ENCODE results near the gene PRR36.
A peak's percentile ranks its signal among the peaks of the same experiment; 100 is the strongest.

The PRR36 gene

DNA sequence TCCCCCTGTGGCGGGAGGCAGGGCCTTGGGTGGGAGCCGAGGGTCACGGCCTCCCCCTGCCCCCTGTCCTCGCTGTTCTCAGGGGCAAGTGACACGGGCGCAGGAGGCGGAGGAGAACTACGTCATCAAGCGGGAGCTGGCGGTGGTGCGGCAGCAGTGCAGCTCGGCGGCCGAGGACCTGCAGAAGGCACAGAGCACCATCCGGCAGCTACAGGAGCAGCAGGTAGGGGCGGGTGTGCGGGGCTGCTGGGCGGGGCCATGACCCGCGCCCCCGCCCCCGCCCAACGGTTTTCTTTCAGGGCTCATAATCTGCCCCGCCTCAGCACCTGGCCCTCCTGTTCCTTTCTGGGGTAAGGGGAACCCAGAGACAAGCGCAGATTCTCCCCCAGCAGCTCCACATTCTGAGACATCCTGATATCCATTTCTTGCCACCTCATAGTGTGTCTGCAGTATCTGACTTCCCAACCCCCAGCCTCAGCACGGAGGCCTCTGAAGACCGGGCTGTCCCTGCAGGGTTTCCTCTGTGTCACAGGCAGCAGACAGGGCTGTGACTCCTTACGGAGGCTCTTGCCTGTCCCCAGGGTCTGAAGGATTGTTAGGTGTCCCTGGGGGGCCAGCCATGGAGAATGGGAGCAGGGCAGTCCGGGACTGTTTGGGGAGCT is 15.9 kb downstream of the PRR36 start:
- DNase-seq, result no peak

DNA sequence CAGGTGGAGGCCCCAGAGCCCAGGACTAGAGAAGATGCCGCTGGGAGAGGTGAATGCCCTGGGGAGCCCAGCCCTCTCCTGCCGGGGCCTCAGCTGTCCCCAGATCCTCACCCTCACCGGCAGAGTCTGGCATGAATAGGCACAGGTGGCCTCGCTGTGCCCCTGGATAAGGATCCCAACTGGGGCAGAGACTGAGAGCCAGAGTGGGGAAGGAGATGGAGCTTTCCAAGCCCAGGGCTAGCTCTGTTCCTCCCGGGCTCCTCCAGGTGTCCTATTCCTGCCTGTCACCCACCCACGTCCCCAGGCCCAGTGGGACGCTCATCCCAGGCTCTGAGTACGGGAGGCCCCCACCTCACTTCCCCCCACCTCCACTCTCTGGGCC is 16.5 kb downstream of the PRR36 start:
- no peak for DNase-seq

DNA sequence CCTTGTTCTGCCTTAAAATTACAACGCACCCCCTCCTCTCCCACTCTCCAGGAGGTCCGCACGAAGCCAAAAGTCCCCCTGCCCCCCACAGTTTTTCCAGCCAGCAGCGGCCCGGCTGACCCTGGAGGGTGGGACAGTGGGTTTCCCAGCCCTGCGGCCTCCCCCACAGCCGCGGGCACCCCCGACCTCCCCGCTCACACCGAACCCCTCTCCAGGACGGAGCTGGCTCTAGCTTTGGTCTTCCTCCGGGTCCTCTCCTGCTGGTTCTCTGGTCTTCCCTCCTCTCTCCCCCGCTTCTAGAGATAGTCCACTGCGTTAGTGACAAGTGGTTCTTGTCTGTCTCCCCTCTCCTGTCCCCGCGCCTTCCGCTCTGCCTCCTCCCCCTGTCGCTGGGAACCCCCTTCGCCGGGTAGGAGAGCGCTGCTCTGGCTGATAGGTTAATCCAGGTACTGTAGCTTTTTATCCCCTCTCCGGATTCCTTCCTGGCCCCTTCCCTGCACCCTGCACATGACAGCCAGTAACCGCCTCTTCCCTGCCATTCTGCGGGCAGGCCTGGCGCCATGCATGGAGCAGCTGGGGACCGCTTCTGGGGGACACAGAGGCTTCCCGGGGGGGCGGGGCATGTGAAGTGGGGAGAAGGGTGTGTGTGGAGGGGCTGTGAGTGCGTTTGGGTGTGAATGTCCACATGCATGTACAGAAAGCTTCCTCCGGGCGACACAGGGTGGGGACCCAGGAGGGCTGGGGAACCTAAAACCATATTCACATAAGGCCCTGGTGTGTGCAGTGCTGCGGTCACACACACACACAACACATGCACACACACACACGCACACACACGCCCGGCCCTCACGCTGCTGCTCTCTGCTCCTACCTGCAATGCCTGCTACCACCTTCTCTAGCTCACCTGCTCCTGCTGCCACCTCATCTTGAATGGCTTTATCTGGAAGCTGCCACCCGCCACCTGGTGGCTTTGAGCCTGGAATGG is 17.2 kb downstream of the PRR36 start:
- no peak for DNase-seq

DNA sequence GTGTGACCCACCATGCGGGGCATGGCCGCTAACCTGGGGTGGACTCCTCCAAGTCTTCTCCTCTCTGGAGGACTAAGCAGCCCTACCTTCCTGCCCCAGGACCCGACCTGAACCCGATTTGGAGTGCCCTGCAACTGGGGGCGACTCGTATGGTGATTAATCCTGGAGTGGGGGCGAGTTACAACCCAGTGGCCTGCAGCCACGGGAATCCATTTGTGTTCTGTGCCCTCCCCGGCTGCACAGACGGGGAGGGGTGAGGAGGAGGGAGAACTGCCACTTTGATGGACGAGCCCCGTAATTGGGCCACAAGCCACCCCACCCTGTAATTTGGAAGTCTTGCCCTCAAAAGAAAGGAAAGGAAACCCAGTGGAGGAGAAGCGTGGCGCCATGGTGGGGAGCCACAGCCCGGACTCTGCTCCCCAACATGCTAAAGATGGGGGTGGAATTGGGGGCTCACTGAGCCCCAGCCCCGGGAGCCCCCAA is 18.0 kb downstream of the PRR36 start:
- DNase-seq, result no peak

DNA sequence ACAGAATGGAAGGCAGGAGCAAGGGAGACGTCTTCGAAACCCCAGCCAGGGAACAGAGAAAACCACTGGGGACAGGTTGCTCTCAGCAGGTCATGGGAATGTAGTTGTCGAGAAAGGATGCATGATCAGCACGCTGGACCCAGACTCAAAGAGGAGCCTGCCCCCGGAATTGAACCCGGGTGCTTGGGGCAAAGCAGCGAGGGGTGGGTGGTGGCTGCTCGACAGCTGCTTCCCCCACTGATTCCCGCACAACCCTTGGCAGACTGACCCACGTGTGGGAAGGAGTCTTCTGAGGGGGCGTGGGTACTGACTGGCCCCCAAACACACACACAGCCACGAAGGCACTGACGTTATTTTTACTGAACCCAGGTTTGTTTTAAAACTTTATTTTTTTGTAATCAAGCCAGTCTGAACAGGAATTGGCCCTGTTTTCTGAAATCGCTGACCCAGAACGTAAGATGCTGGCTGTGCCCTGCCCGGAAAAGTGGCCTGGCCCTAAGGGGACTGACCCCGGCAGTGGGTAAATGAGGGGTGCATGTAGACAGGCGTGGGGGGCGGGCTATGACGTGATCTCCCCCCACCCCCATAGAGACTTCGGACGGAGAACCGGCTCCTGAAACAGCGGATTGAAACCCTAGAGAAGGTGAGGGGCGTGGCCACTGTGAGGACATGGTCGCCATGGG is 18.6 kb downstream of the PRR36 start:
- no peak for DNase-seq

DNA sequence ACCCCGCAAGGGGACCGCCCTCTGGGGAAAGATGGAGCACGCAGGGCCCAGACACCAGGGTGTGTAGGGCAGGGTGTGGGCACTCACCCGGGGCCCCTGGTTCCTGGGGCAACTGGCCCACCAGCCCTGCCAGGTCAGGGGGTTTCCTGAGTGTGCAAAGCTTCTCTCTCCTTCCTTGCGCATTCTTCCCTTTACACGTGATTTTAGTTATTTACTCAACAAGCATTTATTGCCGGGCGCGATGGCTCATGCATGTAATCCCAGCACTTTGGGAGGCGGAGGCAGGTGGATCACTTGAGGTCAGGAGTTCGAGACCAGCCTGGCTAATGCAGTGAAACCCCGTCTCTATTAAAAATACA is 20.4 kb downstream of the PRR36 start:
- no peak for DNase-seq

DNA sequence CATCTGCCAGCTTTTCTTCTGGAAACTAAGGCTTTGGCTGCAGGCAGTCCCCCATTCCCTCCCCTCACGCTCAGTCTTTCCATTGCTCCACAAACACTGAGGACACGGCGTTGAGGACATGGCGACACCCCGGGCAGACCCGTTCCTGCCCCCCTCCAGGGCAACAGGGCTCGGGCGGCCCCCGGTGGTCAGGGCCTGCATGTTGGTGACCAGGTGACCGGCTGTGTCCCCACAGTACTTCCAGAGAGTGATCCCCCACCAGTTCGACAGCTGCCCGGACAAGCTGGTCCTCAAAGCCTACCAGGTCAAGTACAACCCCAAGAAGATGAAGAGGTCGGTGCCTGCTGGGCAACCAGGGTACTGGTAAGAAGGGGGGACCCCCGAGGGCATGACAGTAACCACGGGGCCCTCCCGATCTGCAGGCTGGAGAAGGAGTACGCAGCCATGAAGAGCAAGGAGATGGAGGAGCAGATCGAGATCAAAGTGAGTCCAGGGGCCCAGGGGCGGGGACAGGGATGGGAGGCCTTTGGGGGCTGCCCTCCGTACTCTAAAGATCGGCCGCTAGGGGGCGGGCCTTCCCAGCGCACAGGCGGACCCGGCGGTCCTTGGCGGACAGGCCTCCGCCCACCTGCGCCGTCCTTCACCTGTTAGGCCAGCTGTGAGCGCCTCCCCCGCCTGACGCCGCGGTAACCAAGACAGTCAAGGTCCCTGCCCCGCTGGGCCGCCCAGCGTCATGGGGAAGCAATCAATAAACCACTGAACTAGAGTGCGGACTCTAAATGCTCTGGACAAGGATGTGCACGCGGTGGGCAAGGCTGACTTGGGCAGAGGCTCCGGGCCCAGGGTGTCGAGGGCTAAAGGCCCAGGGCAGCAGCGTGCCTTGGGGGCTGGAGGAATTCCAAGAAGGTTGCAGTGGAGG is 21.1 kb downstream of the PRR36 start:
- DNase-seq, result peak; percentile 71

DNA sequence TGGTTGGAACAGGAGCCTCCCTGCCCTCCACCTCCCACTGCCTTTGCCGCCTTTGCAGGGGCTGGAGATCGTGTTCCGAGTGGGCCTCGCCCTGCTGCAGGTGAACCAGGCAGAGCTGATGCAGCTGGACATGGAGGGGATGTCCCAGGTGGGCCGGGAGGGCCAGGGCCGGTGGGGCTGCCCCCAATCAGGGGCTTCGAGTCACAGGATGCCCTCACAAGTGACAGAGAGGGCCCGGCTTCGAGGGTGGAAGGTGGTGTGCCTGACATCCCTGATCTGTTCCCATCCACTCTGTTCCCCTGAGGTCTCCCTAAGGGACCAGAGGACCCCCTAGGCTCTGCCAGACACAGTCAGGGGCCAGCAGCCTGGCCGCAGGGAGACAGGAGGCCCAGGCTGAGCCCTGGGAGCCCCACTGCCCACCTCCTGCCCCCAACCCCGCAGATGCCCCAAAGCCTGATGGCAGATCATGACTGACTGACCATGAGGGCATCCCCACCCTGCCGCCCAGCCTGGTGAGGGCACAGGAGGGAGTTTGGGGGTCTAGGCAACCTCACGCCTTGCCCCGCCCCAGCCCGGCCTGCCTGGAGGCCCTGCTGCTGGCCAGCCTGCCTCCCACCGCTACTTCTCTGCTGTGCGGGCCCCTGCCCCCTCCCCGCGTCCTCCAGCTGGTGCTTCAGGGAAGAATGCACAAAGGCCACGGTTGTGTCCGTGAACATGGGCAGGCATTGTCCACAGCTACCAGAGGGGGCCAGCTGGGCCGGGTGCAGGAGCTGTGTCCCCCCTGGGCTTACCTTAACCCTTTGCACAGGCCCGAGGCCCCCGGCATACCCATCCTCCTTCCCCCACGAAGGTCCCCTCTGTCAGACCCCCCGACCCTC is 22.3 kb downstream of the PRR36 start:
- no peak for DNase-seq

DNA sequence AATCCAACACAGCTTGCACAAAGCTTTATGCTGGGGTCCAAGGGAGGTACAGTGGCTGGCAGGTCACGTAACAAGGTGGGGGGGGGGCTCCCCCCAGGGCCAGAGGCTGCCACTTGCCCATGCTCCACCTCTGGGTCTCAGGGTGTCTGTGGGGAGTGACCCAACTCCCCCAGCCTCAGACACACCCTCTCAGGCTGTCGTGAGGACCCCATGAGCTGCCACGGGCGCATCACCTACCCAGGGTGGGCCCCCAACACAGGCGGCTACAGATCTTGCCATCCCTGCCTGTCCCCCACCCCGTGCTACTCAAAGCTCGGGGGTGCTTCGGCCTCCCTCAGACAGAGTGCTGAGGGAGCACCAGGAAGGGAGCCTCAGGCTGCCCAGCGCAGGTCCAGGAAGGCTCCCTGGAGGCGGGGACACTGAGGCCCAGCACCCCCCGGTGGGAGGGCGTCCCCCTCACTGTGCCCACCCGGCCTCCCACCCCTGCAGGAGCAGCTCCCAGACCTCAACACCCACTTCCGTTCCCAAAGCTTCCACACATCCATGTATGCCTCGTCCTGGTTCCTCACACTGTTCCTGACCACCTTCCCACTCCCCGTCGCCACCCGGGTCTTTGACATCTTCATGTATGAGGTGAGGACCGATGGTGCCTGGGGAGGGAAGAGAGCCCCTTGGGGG is 23.1 kb downstream of the PRR36 start:
- no peak for DNase-seq

DNA sequence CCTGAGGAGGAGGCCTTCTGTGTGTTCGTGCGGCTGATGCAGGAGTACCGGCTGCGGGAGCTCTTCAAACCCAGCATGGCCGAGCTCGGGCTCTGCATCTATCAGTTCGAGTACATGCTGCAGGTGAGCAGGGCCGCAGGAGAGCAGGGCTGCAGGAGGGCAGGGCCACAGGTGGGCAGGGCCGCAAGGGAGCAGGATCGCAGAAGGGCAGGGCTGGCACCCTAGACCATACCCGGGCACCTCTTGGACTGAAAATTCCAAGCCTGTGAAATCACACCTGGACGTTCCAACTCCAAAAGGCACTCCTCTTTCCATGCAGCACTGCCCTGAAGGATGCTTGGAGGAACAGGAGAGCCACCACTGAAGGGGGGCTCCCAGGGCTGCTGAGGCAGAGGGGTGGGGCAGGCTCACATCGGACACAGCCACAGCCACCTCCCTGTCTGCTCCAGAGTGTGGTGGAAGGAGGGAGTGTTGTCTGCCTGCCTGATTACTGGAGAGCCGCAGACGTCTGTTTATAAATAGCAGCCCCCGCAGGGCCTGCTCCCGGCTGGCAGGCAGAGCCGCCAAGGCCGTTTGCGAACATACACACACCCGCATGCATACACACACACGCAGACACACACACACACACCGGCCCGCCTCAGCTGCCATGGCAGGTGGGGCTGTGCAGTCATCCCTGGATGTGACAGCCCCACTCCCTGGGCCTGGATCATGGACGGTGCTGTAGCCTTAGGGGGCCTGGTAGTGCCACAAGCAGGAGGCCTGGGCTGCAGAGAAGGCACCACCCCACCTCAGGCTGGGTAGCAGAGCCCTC is 24.0 kb downstream of the PRR36 start:
- no peak for DNase-seq

DNA sequence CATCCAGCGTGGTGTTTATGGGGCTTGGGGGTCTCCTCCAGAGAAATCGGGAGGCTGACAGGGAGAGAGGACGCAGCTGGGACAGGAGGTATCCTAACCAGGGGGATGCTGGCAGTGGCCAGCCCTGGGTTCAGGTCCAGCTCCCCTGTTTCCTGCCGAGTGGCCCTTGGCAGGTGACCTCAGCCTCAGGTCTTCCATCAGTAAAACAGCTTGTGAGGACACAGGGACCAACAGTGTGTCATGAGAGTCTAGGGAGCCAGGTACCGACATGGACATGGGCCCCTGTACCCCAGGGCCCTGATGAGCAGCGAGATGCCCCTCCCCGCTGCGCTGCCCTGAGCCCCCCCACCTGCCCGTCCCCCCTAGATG is 24.6 kb downstream of the PRR36 start:
- no peak for DNase-seq

DNA sequence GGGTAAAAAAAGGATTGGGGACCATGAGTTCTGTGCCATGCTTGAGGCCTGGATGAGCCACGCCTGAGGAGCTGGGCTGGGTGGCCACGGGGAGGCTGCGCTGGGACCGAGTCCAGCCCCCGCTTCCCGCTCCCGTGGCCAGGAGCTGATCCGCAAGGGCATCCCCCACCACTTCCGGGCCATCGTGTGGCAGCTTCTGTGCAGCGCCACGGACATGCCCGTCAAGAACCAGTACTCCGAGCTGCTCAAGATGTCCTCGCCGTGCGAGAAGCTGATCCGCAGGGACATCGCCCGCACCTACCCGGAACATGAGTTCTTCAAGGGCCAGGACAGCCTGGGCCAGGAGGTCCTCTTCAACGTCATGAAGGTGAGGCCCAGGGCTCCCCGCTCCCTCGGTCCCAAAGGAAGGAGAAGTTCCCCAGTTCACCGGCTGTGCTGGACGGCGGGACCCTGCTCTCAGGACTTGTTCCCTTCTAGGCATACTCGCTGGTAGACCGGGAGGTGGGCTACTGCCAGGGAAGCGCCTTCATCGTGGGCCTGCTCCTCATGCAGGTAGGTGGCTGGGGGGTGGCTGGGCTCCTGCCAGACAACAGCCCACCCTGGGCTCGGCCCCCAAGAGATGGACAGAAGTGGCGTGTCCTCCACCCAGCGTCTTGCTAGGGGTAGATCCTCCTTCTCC is 25.3 kb downstream of the PRR36 start:
- DNase-seq, result no peak

DNA sequence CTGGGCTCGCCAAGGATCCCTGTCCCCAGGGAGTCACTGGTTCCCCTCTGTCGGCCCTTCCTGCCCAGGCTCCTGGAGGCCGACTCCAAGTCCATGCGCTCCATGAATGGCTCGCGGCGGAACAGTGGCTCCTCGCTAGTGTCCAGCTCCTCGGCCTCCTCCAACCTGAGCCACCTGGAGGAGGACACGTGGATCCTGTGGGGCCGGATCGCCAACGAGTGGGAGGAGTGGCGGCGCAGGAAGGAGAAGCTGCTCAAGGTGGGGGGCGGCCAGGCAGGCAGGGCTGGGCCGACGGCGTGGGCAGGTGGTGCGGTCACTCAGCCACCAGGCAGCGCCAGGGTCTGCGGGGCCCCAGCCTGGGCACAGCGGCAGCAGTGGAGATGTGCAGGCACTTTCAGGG is 26.5 kb downstream of the PRR36 start:
- no peak for DNase-seq

DNA sequence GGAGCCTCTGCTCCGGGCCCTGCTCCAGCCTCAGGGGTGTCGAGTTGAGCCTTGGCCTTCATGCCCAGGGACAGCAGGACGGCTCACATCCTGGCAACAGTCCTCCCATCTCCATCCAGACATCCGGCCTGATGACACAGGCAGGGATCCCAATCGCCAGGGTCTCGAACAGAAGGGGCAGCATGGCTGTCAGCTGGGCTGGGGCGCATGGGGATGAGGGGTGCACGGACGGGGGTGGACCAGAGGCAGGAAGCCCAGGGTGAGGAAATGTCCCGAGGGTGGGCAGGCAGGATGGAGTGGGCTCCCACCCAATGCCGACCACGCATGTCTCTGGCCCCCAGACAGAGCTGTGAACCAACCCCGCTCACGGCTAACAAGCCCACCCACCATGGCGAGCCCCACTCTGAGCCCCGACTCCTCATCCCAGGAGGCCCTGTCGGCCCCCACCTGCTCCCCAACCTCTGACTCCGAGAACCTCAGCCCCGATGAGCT is 28.0 kb downstream of the PRR36 start:
- no peak for DNase-seq

DNA sequence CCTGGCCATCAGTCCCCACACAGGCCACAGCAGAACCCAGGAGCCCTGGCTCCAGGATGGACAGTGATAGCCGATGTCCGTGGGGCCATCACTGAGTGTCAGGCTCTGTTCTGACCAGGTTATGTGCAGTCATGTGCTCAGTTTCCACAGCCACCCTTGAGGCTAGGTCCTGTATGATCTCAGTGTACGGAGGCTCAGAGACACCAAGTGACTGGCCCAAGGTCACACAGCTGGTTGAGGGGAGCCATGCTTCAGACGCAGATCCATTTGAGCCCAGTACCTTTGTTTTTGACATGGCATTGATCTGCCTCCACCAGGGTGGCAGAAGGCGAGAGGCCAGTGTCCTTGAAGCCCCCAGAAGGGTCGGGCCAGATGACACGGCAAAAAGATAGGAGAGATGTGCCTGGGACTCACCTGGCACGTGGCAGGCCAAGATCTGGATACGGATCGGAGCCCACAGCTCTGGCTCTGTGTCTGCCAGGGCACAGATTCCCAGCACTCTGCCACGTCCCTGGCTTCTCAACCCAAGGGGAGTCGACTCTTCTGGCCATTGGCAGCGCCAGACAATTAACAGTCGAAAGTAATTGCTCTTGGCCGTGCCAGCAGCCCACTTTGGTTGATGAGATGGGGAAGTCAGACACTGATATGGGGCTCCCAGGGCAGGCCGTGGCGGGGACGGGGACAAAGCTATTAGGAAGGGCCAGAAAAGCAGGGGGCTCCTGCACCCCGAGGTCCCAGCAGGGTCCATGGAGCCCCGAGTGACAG is 28.6 kb downstream of the PRR36 start:
- DNase-seq, result no peak

DNA sequence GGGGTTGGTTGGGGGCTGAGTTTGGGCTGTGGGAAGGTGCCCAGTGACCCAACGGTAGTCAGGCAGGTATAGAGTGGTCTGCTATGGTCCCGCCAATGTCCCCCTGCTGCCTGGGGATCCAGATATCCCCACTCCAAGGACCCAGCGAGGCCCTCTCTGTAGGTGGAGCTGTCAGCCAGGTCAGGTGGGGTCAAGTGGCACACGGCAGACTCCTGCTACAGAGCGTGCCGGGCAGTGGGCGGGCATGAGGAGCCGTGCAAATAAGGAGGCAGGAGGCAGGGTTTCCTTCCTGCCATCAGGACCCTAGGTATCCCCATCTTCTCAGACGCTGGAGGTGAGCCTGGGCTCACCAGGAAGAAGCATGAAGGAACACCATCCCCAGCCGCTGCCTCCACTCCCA is 29.2 kb downstream of the PRR36 start:
- no peak for DNase-seq

DNA sequence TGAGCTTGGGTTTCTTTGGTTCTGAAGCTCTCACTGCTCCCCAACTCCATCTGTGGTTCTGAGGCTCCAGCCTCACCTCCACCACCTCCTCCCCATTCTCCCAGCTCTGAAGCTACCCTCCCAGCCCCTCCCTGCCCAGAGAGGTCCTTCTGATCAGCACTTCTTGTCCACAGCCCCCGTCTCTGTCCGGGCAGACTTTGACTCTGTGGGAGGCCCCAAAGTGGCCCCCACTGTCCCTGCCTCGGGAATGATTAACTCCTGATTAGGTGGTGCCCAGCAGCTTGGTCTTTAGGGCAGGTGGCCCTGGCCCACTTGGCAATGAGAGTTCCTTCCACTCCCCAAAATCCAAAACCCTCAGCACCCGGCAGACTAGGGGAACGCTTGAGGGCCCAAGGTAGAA is 29.8 kb downstream of the PRR36 start:
- DNase-seq, result no peak

DNA sequence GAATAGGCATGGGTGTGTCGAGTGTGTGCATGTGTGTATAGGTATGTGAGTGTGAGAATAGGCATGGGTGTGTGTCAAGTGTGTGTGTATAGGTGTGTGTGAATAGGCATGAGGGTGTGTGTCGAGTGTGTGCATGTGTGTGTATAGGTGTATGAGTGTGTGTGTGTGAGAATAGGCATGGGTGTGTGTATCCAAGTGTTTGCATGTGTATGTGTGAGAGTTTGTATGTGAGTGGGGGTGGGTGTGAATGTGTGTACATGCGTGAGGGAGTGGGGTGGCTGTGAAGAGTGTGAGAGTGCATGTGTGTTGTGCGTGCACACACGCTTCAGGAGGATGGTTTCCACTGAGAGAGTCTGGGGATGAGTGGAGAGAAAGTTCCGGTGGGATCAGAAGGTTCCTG is 30.7 kb downstream of the PRR36 start:
- DNase-seq, result no peak

All from SHP77 treated with DMSO at 0.1 percent for 48 hours (cell line).